Measurements from ENCODE around the gene GRB10.

Gene GRB10

DNA sequence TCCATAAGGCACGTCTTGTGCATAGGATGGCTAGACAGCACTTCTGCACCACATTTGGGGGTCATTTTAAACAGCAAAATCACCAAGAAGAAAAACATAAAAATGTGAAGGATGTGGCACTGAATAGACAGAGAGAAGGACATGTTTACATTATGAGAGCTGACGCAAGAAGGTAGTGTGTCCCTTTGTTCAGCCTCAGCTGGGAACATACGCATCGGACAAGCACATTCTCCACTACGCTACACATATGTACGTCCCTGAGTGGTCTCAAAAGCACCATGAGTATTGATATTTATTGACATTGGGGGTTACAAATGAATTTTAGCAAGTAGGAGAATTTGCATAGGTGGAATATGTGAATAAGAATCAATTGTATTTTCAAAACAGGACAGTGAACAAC lies 237.7 kb downstream of the GRB10 start:
- ChIA-PET CTCF (no interaction called here), POLR2A (no interaction called here)
- no peak for TF ChIP-seq ZNF384 (IDR thresholded peaks at IDR 0.05)
- TF ChIP-seq TARDBP (IDR thresholded peaks at IDR 0.05): no peak
- TF ChIP-seq NFRKB (IDR thresholded peaks at IDR 0.05): no peak
- TF ChIP-seq ELF4 (IDR thresholded peaks at IDR 0.05): no peak
- no peak for TF ChIP-seq CTBP1 (IDR thresholded peaks at IDR 0.05; ENCODE audit: borderline replicate concordance)
- no peak for TF ChIP-seq SP1 (IDR thresholded peaks at IDR 0.05)
- TF ChIP-seq ARNT (IDR thresholded peaks at IDR 0.05): no peak
- no peak for TF ChIP-seq FOXA1 (IDR thresholded peaks at IDR 0.05)
- no peak for TF ChIP-seq BHLHE40 (IDR thresholded peaks at IDR 0.05; ENCODE audit: borderline replicate concordance)
- no peak for TF ChIP-seq LEF1 (IDR thresholded peaks at IDR 0.05; ENCODE audit: borderline replicate concordance)
- no peak for TF ChIP-seq L3MBTL2 (conservative IDR thresholded peaks at IDR 0.05)
- TF ChIP-seq FOXM1 (IDR thresholded peaks at IDR 0.05; ENCODE audit: borderline replicate concordance): no peak
- no peak for TF ChIP-seq HDGF (IDR thresholded peaks at IDR 0.05; ENCODE audit: borderline replicate concordance)
- no peak for TF ChIP-seq FOXK2 (IDR thresholded peaks at IDR 0.05)
- no peak for TF ChIP-seq SUZ12 (IDR thresholded peaks at IDR 0.05)
- DNase-seq (ENCODE audit: extremely low spot score): no peak

DNA sequence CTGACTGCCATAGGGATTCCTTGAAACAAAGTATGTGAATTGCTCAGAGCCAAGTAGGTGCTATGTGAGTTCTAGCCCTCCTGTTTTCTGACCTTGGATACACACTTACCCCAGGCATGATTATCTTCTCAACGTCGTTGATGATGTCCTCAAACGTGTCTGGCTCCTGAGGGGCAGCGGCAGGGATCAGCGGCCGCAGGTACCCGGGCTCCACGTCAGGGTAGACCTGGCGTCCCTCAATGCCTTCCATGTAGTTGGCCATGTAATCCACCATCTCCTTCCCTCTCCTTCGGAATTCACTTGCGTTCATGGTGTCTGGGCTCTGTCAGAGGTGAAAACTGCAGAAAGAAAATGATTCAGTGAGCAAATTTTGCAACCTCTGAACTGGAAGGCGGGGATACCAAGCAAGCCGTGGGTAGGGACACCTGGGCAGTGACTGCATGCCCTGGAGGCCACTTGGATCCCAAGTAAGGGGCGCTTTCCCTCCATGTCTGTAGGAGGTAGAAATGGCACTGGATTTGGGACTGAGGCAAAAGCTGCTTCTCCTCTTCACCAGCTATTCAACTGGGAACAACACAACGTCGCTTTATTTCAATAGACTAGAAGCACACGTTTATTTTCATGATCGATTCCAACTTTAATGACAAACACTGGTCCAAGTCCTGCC lies 238.8 kb downstream of the GRB10 start:
- DNase-seq (ENCODE audit: extremely low spot score): no peak
- ChIA-PET POLR2A (no interaction called here), CTCF (no interaction called here)
- TF ChIP-seq FOXA1 (IDR thresholded peaks at IDR 0.05): no peak
- no peak for TF ChIP-seq SP1 (IDR thresholded peaks at IDR 0.05)
- no peak for TF ChIP-seq NFRKB (IDR thresholded peaks at IDR 0.05)
- no peak for TF ChIP-seq CTBP1 (IDR thresholded peaks at IDR 0.05; ENCODE audit: borderline replicate concordance)
- TF ChIP-seq TARDBP (IDR thresholded peaks at IDR 0.05): no peak
- no peak for TF ChIP-seq FOXM1 (IDR thresholded peaks at IDR 0.05; ENCODE audit: borderline replicate concordance)
- no peak for TF ChIP-seq LEF1 (IDR thresholded peaks at IDR 0.05; ENCODE audit: borderline replicate concordance)
- TF ChIP-seq ELF4 (IDR thresholded peaks at IDR 0.05): no peak
- TF ChIP-seq, protein P1, sequence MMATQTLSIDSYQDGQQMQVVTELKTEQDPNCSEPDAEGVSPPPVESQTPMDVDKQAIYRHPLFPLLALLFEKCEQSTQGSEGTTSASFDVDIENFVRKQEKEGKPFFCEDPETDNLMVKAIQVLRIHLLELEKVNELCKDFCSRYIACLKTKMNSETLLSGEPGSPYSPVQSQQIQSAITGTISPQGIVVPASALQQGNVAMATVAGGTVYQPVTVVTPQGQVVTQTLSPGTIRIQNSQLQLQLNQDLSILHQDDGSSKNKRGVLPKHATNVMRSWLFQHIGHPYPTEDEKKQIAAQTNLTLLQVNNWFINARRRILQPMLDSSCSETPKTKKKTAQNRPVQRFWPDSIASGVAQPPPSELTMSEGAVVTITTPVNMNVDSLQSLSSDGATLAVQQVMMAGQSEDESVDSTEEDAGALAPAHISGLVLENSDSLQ (IDR thresholded peaks at IDR 0.05): no peak
- no peak for TF ChIP-seq L3MBTL2 (conservative IDR thresholded peaks at IDR 0.05)
- no peak for TF ChIP-seq ZNF384 (IDR thresholded peaks at IDR 0.05)
- TF ChIP-seq FOXK2 (IDR thresholded peaks at IDR 0.05): no peak
- TF ChIP-seq SUZ12 (IDR thresholded peaks at IDR 0.05): no peak
- TF ChIP-seq HDGF (IDR thresholded peaks at IDR 0.05; ENCODE audit: borderline replicate concordance): no peak

DNA sequence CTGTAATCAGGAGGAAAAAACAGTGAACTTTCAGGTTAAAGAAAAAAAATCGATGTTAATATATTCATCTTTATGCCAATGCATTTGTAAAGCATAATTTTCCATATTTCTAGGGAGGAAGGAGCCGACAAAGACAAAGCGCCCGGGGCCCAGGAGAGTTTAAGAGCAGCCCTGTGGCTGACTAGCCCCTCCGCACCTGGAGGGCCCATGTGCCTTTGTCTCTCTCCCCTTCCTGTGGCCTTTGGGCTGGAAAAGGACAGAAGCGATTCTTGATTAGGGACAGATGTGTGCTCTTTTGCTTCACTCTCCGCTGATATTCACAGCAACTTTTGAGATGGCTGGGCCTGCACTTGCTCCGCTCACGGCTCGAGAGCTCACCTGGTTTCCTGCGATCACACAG lies 240.6 kb downstream of the GRB10 start:
- ChIA-PET CTCF (no interaction called here), POLR2A (no interaction called here)
- TF ChIP-seq SP1 (IDR thresholded peaks at IDR 0.05): no peak
- no peak for TF ChIP-seq FOXK2 (IDR thresholded peaks at IDR 0.05)
- no peak for TF ChIP-seq FOXA1 (IDR thresholded peaks at IDR 0.05)
- no peak for TF ChIP-seq FOXM1 (IDR thresholded peaks at IDR 0.05; ENCODE audit: borderline replicate concordance)
- TF ChIP-seq, protein P1 (IDR thresholded peaks at IDR 0.05): no peak
- no peak for TF ChIP-seq BHLHE40 (IDR thresholded peaks at IDR 0.05; ENCODE audit: borderline replicate concordance)
- DNase-seq (ENCODE audit: extremely low spot score): no peak

DNA sequence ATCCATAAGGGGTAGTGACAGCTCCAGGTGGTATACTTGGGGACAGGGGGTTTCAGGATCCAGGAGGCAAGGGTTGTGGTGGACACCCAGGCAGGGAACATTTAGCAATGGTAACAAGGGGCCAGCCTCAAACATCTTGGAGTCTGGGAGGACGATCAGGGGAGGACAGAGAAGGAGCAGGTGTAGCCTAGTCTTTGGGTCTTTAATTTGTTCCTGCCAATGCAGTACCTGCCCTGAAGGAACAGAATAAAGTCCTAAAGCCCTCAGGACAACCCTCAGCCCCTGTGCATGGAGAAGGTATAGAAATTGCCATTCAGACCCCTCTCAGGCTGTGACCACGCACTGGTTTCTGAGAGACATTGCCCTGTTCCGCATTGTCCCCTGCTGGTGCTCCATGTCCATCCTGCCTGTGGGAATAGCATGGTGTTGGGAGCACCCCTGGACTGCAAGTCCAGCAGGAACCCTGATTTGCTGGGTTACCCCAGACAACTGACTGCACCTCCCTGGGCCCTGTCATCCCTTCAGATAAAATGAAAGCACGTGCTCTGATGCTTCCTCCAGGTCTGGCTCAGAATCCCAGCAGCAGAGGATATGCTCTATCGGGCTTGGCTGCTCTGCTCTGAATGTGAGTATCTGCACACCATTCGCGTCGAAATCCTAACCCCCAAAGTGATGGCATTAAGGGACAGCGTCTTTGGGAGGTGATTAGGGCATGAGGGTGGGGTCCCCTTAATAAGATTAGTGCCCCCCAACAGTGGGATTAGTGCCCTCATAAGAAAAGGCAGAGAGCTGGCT lies 241.7 kb downstream of the GRB10 start:
- POLR2A ChIA-PET: no interaction called here
- DNase-seq (ENCODE audit: extremely low spot score): no peak
- TF ChIP-seq ARNT (IDR thresholded peaks at IDR 0.05) (no peak), FOXM1 (IDR thresholded peaks at IDR 0.05; ENCODE audit: borderline replicate concordance) (no peak), L3MBTL2 (conservative IDR thresholded peaks at IDR 0.05) (no peak), NFRKB (IDR thresholded peaks at IDR 0.05) (no peak), TARDBP (IDR thresholded peaks at IDR 0.05) (no peak), LEF1 (IDR thresholded peaks at IDR 0.05; ENCODE audit: borderline replicate concordance) (no peak)
- CTCF ChIA-PET: no interaction called here
